Stromal cell of bone marrow (primary cell): Measurements from ENCODE around the gene SLC37A2.
A peak's percentile ranks its signal among the peaks of the same experiment; 100 is the strongest.
"Not testable (repeated sequence)": the region's sequence is repeated elsewhere in the genome, so short reads cannot be mapped to it uniquely, and the experiment has no call there.

Experiments
- DNase-seq: peaks from one replicate; pipeline ENCODE4 v3.0.0-alpha.2; 2012; ENCODE audit warnings: low read depth

SLC37A2 gene

GRCh38 chr11:125062931-125063428 lies at the start of gene SLC37A2:
TSS of gene SLC37A2 (plus strand) at chr11:125063305. CDS start at chr11:125063368, 63 bp downstream.
- no peak for DNase-seq

- DNase-seq, result no peak
These were observed 46.7 kb upstream of the SLC37A2 start for GRCh38 chr11:125016413-125016812.

- DNase-seq, result no peak
These were observed 42.8 kb upstream of the SLC37A2 start for GRCh38 chr11:125020342-125020741.

GRCh38 chr11:125022551-125022950 lies 40.6 kb upstream of the SLC37A2 start:
- DNase-seq, result peak; percentile 15

GRCh38 chr11:125025968-125026367 lies 37.1 kb upstream of the SLC37A2 start:
- DNase-seq, result no peak

- not testable (repeated sequence) for DNase-seq
These were observed 33.7 kb upstream of the SLC37A2 start for GRCh38 chr11:125029431-125029830.

GRCh38 chr11:125036933-125037332 lies 26.2 kb upstream of the SLC37A2 start:
- DNase-seq, result peak; percentile 81

- no peak for DNase-seq
These were observed 13.8 kb upstream of the SLC37A2 start for GRCh38 chr11:125049164-125049792.

- no peak for DNase-seq
These were observed 11.1 kb upstream of the SLC37A2 start for GRCh38 chr11:125052047-125052446.

- no peak for DNase-seq
These were observed 9.9 kb upstream of the SLC37A2 start for GRCh38 chr11:125053167-125053566.

GRCh38 chr11:125055107-125055715 lies 7.9 kb upstream of the SLC37A2 start:
- DNase-seq, result no peak

GRCh38 chr11:125056111-125056510 lies 7.0 kb upstream of the SLC37A2 start:
- not testable (repeated sequence) for DNase-seq

- DNase-seq, result no peak
These were observed 6.0 kb upstream of the SLC37A2 start for GRCh38 chr11:125056931-125057692.

- DNase-seq, result no peak
These were observed 5.5 kb upstream of the SLC37A2 start for GRCh38 chr11:125057693-125058016.

GRCh38 chr11:125061281-125061680 lies 1.8 kb upstream of the SLC37A2 start:
- DNase-seq, result no peak

- DNase-seq, result no peak
These were observed 731 bp upstream of the SLC37A2 start for GRCh38 chr11:125062218-125062930.

- no peak for DNase-seq
These were observed 431 bp downstream of the SLC37A2 start for GRCh38 chr11:125063429-125064043.

- no peak for DNase-seq
These were observed 965 bp downstream of the SLC37A2 start for GRCh38 chr11:125064070-125064469.

GRCh38 chr11:125068368-125068767 lies 5.3 kb downstream of the SLC37A2 start:
- DNase-seq, result no peak

GRCh38 chr11:125069008-125069407 lies 5.9 kb downstream of the SLC37A2 start:
- DNase-seq, result no peak

GRCh38 chr11:125069796-125070195 lies 6.7 kb downstream of the SLC37A2 start:
- no peak for DNase-seq

GRCh38 chr11:125070699-125071254 lies 7.7 kb downstream of the SLC37A2 start:
- peak; percentile 49 for DNase-seq
